GM10248 (cell line): ENCODE results near the gene CUL5.

Source experiments
- CTCF ChIA-PET: fragments of 300-600 bp; sonication (Branson Sonifier 250); formaldehyde crosslinking; extraction: SDS; loops from one replicate; lab custom pipeline; 2021; ENCODE audit warnings: antibody characterized with exemption; lab: Yijun Ruan, JAX
- POLR2A ChIA-PET: fragments of 350-650 bp; sonication (Branson Sonifier 250); formaldehyde crosslinking; extraction: SDS; loops from one replicate; lab custom pipeline; 2020; ENCODE audit warnings: antibody characterized with exemption; lab: Yijun Ruan, JAX
- DNase-seq: peaks from one replicate; pipeline ENCODE4 v3.0.0; 2012; ENCODE audit errors: extremely low spot score
- TF ChIP-seq, protein P1 (sequence below): IDR thresholded peaks from 2 replicates; pipeline ENCODE4 v1.5.1; 2012; ENCODE audit warnings: mild to moderate bottlenecking, low read depth; ENCODE audit errors: extremely low read depth, missing control alignments, control extremely low read depth

CUL5 gene

DNA sequence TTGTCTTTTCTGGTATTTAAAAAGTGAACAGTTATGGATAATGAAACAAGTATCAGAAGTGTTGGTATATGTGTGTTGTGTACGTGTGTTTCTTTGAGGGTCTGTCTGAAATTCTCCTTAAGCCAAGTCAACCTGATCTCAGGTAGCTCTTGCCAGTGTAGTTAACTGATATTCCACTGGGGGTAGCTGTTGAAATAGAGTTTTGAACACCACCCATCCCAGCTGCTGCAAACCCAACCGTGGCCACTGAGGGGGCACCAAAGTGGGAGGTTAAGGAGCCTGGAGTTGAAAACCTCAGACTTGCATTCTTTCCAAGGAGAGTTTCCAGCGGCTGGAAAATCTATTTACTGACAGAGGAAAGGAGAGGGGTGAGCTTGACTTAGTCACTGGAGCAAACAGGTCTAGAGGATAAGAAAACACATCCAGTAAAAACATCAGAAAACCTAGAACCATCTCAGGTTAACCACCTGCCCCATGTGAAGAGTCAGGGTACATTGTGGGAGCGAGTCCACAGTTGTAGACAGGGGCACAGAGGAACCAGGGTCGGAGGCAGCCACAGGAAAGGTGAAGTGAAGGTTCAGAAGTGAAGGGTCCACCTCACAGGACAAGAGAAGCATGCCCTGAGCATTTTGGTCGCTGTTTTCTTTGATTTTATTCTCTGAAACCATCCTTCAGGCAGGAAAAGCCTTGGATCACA lies 8.8 kb upstream of the CUL5 start:
- ChIA-PET POLR2A (no interaction called here), CTCF (interaction anchor here (0.6 to 8.3 kb wide), 7 partner anchors 9 to 649 kb away, joined by 3 to 55 read pairs (median 4); partner anchors contain the start of gene CUL5)
- TF ChIP-seq, protein P1, sequence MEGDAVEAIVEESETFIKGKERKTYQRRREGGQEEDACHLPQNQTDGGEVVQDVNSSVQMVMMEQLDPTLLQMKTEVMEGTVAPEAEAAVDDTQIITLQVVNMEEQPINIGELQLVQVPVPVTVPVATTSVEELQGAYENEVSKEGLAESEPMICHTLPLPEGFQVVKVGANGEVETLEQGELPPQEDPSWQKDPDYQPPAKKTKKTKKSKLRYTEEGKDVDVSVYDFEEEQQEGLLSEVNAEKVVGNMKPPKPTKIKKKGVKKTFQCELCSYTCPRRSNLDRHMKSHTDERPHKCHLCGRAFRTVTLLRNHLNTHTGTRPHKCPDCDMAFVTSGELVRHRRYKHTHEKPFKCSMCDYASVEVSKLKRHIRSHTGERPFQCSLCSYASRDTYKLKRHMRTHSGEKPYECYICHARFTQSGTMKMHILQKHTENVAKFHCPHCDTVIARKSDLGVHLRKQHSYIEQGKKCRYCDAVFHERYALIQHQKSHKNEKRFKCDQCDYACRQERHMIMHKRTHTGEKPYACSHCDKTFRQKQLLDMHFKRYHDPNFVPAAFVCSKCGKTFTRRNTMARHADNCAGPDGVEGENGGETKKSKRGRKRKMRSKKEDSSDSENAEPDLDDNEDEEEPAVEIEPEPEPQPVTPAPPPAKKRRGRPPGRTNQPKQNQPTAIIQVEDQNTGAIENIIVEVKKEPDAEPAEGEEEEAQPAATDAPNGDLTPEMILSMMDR = peak; percentile 51
- DNase-seq = peak; percentile 72

DNA sequence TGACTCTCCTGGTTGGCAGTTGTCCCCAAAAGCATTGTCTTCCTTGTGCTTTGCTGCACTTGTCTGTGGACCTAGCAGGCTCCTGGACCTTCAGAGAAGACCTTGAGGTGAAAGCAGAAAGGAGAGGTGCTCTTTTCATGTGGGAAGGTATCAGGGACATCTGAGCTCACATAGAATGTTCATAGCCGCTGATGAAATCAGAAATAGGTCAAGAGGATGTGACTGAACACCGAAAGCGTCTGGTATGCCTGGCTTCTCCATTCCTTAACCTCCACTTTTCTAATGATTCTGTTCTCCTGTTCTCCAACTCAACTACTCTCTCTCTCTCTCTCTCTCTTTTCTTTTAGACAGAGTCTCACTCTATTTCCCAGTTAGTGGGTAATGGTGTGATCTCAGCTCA lies 6.2 kb upstream of the CUL5 start:
- CTCF ChIA-PET = interaction anchor here (1.1 to 2.1 kb wide), 3 partner anchors 9 to 16 kb away, joined by 5 to 7 read pairs (median 6); no protein-coding TSS in a partner anchor
- TF ChIP-seq, protein P1 = no peak
- no peak for DNase-seq
- POLR2A ChIA-PET = interaction anchor here (1.0 kb wide), 1 partner anchor 13 kb away, joined by 3 read pairs; no protein-coding TSS in a partner anchor

DNA sequence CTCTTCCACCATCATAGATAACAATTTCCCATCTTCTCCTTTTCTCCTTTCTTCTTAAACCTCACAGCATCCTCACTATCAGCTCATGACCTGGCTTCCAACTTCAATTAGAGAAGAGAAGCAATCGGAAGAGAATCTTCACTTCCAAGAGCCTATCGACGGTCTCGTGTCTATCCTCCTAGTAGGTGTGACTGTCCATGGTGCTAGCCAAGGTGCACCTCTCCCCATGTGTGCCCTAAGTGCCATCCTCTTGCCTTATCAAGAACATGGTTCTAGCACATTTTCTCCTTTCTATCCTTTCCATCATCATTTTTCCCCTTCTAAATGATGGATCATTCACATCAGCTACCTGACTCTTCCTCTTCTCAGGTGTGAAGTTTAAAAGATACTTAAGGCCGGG lies 5.1 kb upstream of the CUL5 start:
- no peak for DNase-seq
- CTCF ChIA-PET = interaction anchor here (1.1 to 2.1 kb wide), 3 partner anchors 10 to 17 kb away, joined by 5 to 7 read pairs (median 6); no protein-coding TSS in a partner anchor
- TF ChIP-seq, protein P1 = no peak
- POLR2A ChIA-PET = interaction anchor here (1.0 kb wide), 1 partner anchor 12 kb away, joined by 3 read pairs; no protein-coding TSS in a partner anchor

DNA sequence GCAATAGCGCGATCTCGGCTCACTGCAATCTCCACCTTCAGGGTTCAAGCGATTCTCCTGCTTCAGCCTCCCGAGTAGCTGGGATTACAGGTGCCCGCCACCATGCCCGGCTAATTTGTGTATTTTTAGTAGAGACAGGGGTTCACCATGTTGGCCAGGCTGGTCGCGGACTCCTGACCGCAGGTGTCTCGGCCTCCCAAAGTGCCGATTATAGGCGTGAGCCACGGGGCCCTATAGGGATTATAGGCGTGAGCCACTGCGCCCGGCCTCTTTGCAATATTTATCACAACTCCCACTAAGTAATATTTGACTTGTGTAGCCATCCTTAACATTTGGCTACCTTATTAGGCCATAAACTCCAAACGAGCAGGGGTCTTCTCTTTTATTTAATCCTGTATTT lies 879 bp upstream of the CUL5 start:
- ChIA-PET POLR2A (no interaction called here), CTCF (interaction anchor here (1.3 to 3.2 kb wide), 8 partner anchors 8 to 648 kb away, joined by 3 to 55 read pairs (median 8); no protein-coding TSS in a partner anchor)
- TF ChIP-seq, protein P1 = no peak
- DNase-seq = no peak

DNA sequence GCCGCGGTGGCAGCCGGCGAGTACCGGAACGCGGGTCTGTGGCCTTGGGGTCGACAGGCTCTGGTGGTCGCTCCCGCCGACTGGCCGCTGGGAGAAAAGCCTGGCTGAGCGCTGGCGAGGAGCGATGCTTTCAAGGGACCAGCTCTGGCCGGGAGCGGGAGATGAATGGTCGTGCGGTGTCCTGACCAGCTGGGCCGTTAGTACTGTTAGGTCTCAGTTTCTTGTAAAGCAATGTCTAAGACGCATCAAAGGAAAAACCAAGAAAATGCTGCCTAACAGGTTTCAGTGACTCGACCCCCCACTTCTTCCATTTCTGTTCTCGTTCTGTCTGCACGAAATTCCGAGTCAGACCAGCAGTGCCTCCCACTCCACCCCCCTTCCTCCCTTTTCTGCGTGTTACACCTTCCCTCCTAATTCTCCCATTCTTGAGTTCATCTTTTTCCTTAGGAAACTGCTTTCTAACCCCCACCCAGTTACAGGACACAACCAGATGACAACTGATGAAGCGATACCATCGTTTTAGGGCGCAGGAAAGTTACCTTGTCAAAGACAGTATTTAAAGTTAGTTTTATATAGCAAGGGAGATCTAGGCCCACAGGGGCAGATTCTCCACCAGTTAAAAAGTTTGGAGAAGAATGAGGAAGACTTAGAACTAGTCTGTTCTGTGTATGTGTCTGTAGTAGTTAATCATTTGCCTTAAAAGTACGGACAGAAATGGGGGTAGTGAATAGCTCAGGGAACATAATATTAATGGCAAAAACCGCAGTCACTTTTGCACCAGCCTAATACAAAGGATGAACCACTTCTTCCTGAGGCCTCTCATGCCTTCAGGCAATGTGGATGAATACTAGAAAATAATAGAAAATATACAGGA lies 1.0 kb downstream of the CUL5 start:
- TF ChIP-seq, protein P1 = no peak
- CTCF ChIA-PET = interaction anchor here (0.8 to 3.2 kb wide), 27 partner anchors 9 to 656 kb away, joined by 3 to 55 read pairs (median 4); partner anchors contain the start of gene POGLUT3
- POLR2A ChIA-PET = interaction anchor here (0.5 to 0.7 kb wide), 2 partner anchors 615 to 943 kb away, joined by 3 read pairs; no protein-coding TSS in a partner anchor
- no peak for DNase-seq
